Measurements from ENCODE around the gene PHC2. TPM values are rescaled to one million over a fixed set of nuclear protein-coding genes. Genes with fewer than 3 reads are reported as not detected.
A peak's percentile ranks its signal among the peaks of the same experiment; 100 is the strongest.

The PHC2 gene
- polyA plus RNA-seq, 3 donors: 107 to 121 (median 111) TPM

GRCh38 chr1:33379631-33380354 is 51.1 kb downstream of the PHC2 start:
- no peak for DNase-seq (ENCODE audit: extremely low read depth in 1 of 11, low read depth in 9 of 11, low spot score in 4 of 11)

GRCh38 chr1:33378976-33379375 is 51.9 kb downstream of the PHC2 start:
- DNase-seq (ENCODE audit: extremely low read depth in 1 of 11, low read depth in 9 of 11, low spot score in 4 of 11): no peak

DNA sequence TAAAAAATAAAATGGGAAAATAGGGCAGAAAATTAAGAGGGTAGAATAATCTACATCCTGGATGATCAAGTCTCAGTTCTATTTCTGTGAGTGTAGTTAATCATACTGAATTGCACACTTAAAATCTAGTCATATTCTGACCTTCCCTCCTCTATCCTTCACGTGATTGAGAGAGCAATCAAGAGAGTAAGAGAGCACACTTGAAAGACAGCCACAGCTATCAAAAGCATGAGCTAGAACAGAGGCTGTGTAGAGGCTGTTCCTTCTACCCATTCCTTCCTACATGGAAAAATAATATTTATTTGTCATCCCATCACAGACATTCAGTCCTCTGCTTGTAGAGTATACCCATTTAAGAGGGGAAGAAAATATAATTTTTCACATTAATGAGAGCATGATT is 52.4 kb downstream of the PHC2 start:
- DNase-seq (ENCODE audit: extremely low read depth in 1 of 11, low read depth in 9 of 11, low spot score in 4 of 11): no peak

- DNase-seq (ENCODE audit: extremely low read depth in 1 of 11, low read depth in 9 of 11, low spot score in 4 of 11): no peak
Measured at GRCh38 chr1:33377756-33378155, 53.1 kb downstream of the PHC2 start.

- DNase-seq (ENCODE audit: extremely low read depth in 1 of 11, low read depth in 9 of 11, low spot score in 4 of 11): no peak
Measured at GRCh38 chr1:33377013-33377412, 53.9 kb downstream of the PHC2 start.

- no peak for DNase-seq (ENCODE audit: extremely low read depth in 1 of 11, low read depth in 9 of 11, low spot score in 4 of 11)
Measured at GRCh38 chr1:33375316-33375715, 55.6 kb downstream of the PHC2 start.

GRCh38 chr1:33374336-33375105 is 56.4 kb downstream of the PHC2 start:
- DNase-seq (ENCODE audit: extremely low read depth in 1 of 11, low read depth in 9 of 11, low spot score in 4 of 11): no peak

DNA sequence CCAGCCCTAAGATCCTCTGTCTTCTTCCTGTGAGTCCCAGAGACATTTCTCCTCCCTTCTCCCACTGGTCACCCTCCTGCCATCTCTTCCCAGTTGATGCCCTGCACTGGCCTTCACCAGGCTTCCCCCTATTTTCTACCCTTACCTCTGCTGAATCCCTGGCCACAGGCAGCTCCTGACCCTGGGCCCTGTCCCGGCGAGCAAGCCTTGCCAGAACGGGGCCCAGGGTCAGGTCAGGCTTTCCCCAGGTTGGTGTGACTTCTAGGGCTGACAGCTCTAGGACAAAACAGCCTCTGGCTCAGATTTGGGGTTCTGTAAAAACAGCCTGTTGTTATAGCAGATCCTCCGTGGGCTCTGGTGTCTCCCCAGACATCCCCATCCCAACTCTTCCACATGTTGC is 57.3 kb downstream of the PHC2 start:
- no peak for DNase-seq (ENCODE audit: extremely low read depth in 1 of 11, low read depth in 9 of 11, low spot score in 4 of 11)

- no peak for DNase-seq (ENCODE audit: extremely low read depth in 1 of 11, low read depth in 9 of 11, low spot score in 4 of 11)
Measured at GRCh38 chr1:33372677-33373076, 58.2 kb downstream of the PHC2 start.

GRCh38 chr1:33372162-33372561 is 58.7 kb downstream of the PHC2 start:
- no peak for DNase-seq (ENCODE audit: extremely low read depth in 1 of 11, low read depth in 9 of 11, low spot score in 4 of 11)

GRCh38 chr1:33371334-33371733 is 59.6 kb downstream of the PHC2 start:
- no peak for DNase-seq (ENCODE audit: extremely low read depth in 1 of 11, low read depth in 9 of 11, low spot score in 4 of 11)

DNA sequence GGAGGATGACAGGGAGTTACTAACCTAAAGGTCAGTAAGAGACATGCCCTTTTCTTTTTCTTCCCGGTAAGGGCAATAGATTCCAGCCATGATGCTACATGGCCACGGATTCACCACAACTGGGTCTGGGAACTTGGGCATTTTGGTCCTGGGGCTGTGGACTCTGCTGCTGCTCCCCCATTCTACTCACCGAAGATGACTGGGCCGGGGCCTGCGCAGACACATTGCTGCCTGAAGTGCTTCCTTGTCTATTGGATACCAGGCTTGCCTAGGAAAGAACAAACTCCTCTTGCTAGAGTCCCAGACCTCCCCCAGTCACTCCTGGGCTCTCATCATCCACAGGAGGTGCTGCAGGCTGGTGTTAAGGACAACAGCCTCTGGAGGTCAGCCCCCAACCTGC is 60.1 kb downstream of the PHC2 start:
- DNase-seq (ENCODE audit: extremely low read depth in 1 of 11, low read depth in 9 of 11, low spot score in 4 of 11): no peak

GRCh38 chr1:33370301-33370700 is 60.6 kb downstream of the PHC2 start:
- DNase-seq (ENCODE audit: extremely low read depth in 1 of 11, low read depth in 9 of 11, low spot score in 4 of 11): no peak

DNA sequence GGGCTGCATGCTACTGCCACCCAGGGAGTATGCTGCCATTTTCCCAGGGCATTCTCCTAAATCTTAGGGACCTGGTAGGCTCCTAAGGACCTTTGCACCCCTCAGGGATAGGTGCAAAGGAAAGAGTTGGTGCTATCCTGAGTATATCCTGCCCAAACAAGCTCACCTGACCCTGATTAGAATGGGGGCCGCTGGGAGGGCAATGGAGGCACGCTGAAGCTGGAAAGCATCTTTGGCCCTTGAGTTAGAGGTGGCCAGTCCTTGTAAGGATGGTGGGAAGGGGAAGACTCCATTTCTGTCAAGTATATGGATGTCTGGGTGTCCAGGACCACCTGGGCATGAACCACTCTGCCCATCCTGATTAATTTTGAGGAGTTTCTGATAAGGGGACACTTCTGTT is 61.1 kb downstream of the PHC2 start:
- DNase-seq (ENCODE audit: extremely low read depth in 1 of 11, low read depth in 9 of 11, low spot score in 4 of 11): no peak

- no peak for DNase-seq (ENCODE audit: extremely low read depth in 1 of 11, low read depth in 9 of 11, low spot score in 4 of 11)
Measured at GRCh38 chr1:33369081-33369480, 61.8 kb downstream of the PHC2 start.

- DNase-seq (ENCODE audit: extremely low read depth in 1 of 11, low read depth in 9 of 11, low spot score in 4 of 11): no peak
Measured at GRCh38 chr1:33368431-33368830, 62.5 kb downstream of the PHC2 start.

GRCh38 chr1:33367485-33368405 is 63.1 kb downstream of the PHC2 start:
- peak in 4 of 11 donors; percentile 55 to 81 (median 73) for DNase-seq (ENCODE audit: extremely low read depth in 1 of 11, low read depth in 9 of 11, low spot score in 4 of 11)

- DNase-seq (ENCODE audit: extremely low read depth in 1 of 11, low read depth in 9 of 11, low spot score in 4 of 11): no peak
Measured at GRCh38 chr1:33366762-33367484, 64.0 kb downstream of the PHC2 start.

GRCh38 chr1:33365560-33365997 is 65.3 kb downstream of the PHC2 start:
- peak in 1 of 11 donors; percentile 35 for DNase-seq (ENCODE audit: extremely low read depth in 1 of 11, low read depth in 9 of 11, low spot score in 4 of 11)

Data from renal cortex interstitium (tissue), 11 donors.